Activated CD4-positive, alpha-beta T cell treated with anti-CD3 and anti-CD28 coated beads, Interleukin-2, amount 50 U/mL, for 1 hour (primary cell): ENCODE measurements around the gene PCYT2.

Source experiments
- DNase-seq: peaks from one replicate; pipeline ENCODE4 v3.0.0-alpha.2; 2020

PCYT2 gene

GRCh38 chr17:81942167-81942553, 31.0 kb upstream of the PCYT2 start:
- no peak for DNase-seq

- DNase-seq: no peak
Observed at GRCh38 chr17:81941484-81942166, 30.4 kb upstream of the PCYT2 start.

- DNase-seq: no peak
Observed at GRCh38 chr17:81940538-81941483, 29.6 kb upstream of the PCYT2 start.

GRCh38 chr17:81939881-81940385, 28.7 kb upstream of the PCYT2 start:
- DNase-seq: no peak

- DNase-seq: no peak
Observed at GRCh38 chr17:81939218-81939617, 28.0 kb upstream of the PCYT2 start.

GRCh38 chr17:81935709-81936084, 24.5 kb upstream of the PCYT2 start:
- DNase-seq: no peak

- no peak for DNase-seq
Observed at GRCh38 chr17:81934850-81935708, 23.9 kb upstream of the PCYT2 start.

- DNase-seq: no peak
Observed at GRCh38 chr17:81934098-81934757, 23.0 kb upstream of the PCYT2 start.

GRCh38 chr17:81933178-81933699, 22.0 kb upstream of the PCYT2 start:
- DNase-seq: no peak

- DNase-seq: no peak
Observed at GRCh38 chr17:81932333-81932983, 21.3 kb upstream of the PCYT2 start.

- DNase-seq: no peak
Observed at GRCh38 chr17:81931557-81932332, 20.5 kb upstream of the PCYT2 start.

GRCh38 chr17:81931189-81931556, 20.0 kb upstream of the PCYT2 start:
- DNase-seq: no peak

- DNase-seq: no peak
Observed at GRCh38 chr17:81930142-81931125, 19.2 kb upstream of the PCYT2 start.

- no peak for DNase-seq
Observed at GRCh38 chr17:81929253-81930141, 18.3 kb upstream of the PCYT2 start.

GRCh38 chr17:81928544-81929252, 17.5 kb upstream of the PCYT2 start:
- DNase-seq: no peak

GRCh38 chr17:81927653-81928543, 16.7 kb upstream of the PCYT2 start, which contains the start of gene MAFG:
Gene MAFG, minus strand, starts transcription at chr17:81927735. Its CDS starts 4,550 bp downstream, at chr17:81923185.
- DNase-seq: peak; percentile 86
